Neural cell (in vitro differentiated cells): ENCODE results near the gene PPP2R3A. TPM values are rescaled to one million over a fixed set of nuclear protein-coding genes. Genes with fewer than 3 reads are reported as not detected.

Source experiments
- H2AFZ ChIP-seq: fragments of 200-600, 300-800 bp; sonication (generic), shearing (Covaris generic); 2 replicates; pipeline ENCODE4 v1.6.0; 2014; ENCODE audit warnings: low read depth, mild to moderate bottlenecking, antibody characterized with exemption, low read length, moderate library complexity
- H3F3A ChIP-seq: fragments of 200-600 bp; shearing (Covaris generic); 2 replicates; pipeline ENCODE4 v1.6.1; 2016; ENCODE audit warnings: mild to moderate bottlenecking, moderate library complexity, mixed read lengths, antibody characterized with exemption, low read length; ENCODE audit not compliant: insufficient read depth, poor library complexity, severe bottlenecking
- H3K27ac ChIP-seq: fragments of 200-600, 300-800 bp; sonication (generic), shearing (Covaris generic); 2 replicates; pipeline ENCODE4 v1.5.1; 2014; ENCODE audit warnings: mild to moderate bottlenecking, low read length, moderate library complexity
- H3K27me3 ChIP-seq: fragments of 300-800, 200-600 bp; sonication (generic), shearing (Covaris generic); 2 replicates; pipeline ENCODE4 v1.6.0; 2014; ENCODE audit warnings: mild to moderate bottlenecking, low read depth, low read length, moderate library complexity; ENCODE audit not compliant: insufficient read depth
- H3K36me3 ChIP-seq: fragments of 300-800, 200-600 bp; sonication (generic), shearing (Covaris generic); 2 replicates; pipeline ENCODE4 v1.5.1; 2014; ENCODE audit warnings: mild to moderate bottlenecking, antibody characterized with exemption, low read length, moderate library complexity; ENCODE audit not compliant: insufficient read depth
- H3K4me2 ChIP-seq: fragments of 300-800, 200-600 bp; sonication (generic), shearing (Covaris generic); 2 replicates; pipeline ENCODE4 v1.6.0; 2014; ENCODE audit warnings: mild to moderate bottlenecking, low read length
- H3K4me3 ChIP-seq: fragments of 300-800, 200-600 bp; sonication (generic), shearing (Covaris generic); 2 replicates; pipeline ENCODE4 v1.5.1; 2014; ENCODE audit warnings: mild to moderate bottlenecking, low read length, moderate library complexity
- H3K79me2 ChIP-seq: fragments of 200-600 bp; shearing (Covaris generic); replicated peaks from 2 replicates; pipeline ENCODE4 v1.6.0; 2014; ENCODE audit warnings: mild to moderate bottlenecking, low read length, moderate library complexity; ENCODE audit not compliant: insufficient read depth
- H3K9ac ChIP-seq: fragments of 300-800, 200-600 bp; sonication (generic), shearing (Covaris generic); 2 replicates; pipeline ENCODE4 v1.6.1; 2016; ENCODE audit warnings: mild to moderate bottlenecking, low read length, mixed read lengths
- H3K9me2 ChIP-seq: fragments of 200-600 bp; shearing (Covaris generic); 2 replicates; pipeline ENCODE4 v1.6.1; 2016; ENCODE audit warnings: mild to moderate bottlenecking, low read length, mixed read lengths; ENCODE audit not compliant: insufficient read depth
- H3K9me3 ChIP-seq: fragments of 200-600, 300-800 bp; sonication (generic), shearing (Covaris generic); 2 replicates; pipeline ENCODE4 v1.6.1; 2016; ENCODE audit warnings: mild to moderate bottlenecking, mixed run types, low read length, moderate library complexity, mixed read lengths
- H4K20me1 ChIP-seq: fragments of 200-600 bp; shearing (Covaris generic); 2 replicates; pipeline ENCODE4 v1.6.1; 2016; ENCODE audit warnings: mild to moderate bottlenecking, mixed run types; ENCODE audit not compliant: insufficient read depth
- CTCF ChIP-seq: fragments of 450-650 bp; IDR thresholded peaks from 2 replicates; pipeline ENCODE4 v1.5.1; 2014; ENCODE audit warnings: antibody characterized with exemption, mild to moderate bottlenecking, moderate library complexity; ENCODE audit not compliant: poor library complexity, severe bottlenecking
- EP300 ChIP-seq: fragments of 450-650 bp; conservative IDR thresholded peaks from 2 replicates; pipeline ENCODE4 v1.6.1; 2014; ENCODE audit warnings: antibody characterized with exemption, mild to moderate bottlenecking, moderate library complexity; ENCODE audit not compliant: poor library complexity, severe bottlenecking
- EZH2 ChIP-seq: fragments of 200-600, 300-800 bp; shearing (Covaris generic), sonication (generic); IDR thresholded peaks from 2 replicates; pipeline ENCODE4 v1.6.1; 2014; ENCODE audit warnings: antibody characterized with exemption, low read length, borderline replicate concordance, mild to moderate bottlenecking; ENCODE audit not compliant: insufficient read depth, poor library complexity, severe bottlenecking
- MXI1 ChIP-seq: fragments of 450-650 bp; conservative IDR thresholded peaks from 2 replicates; pipeline ENCODE4 v1.6.1; 2014; ENCODE audit warnings: antibody characterized with exemption, mild to moderate bottlenecking; ENCODE audit not compliant: poor library complexity, severe bottlenecking
- POLR2AphosphoS5 ChIP-seq: IDR thresholded peaks from 2 replicates; pipeline ENCODE4 v1.6.1; 2012
- RAD21 ChIP-seq: fragments of 450-650 bp; conservative IDR thresholded peaks from 2 replicates; pipeline ENCODE4 v1.6.1; 2014; ENCODE audit warnings: antibody characterized with exemption, mild to moderate bottlenecking, moderate library complexity
- SMC3 ChIP-seq: fragments of 450-650 bp; conservative IDR thresholded peaks from 2 replicates; pipeline ENCODE4 v1.6.1; 2014; ENCODE audit warnings: antibody characterized with exemption, mild to moderate bottlenecking, moderate library complexity; ENCODE audit not compliant: poor library complexity
- TAF1 ChIP-seq: IDR thresholded peaks from 2 replicates; pipeline ENCODE4 v1.6.1; 2012; ENCODE audit warnings: low read depth
- polyA plus RNA-seq: library from polyadenylated mRNA; depleted of rRNA; stranded (reverse); fragments of >200 nt; gene quantifications from 2 replicates; pipeline ENCODE4 v1.2.3, GENCODE V29; 2014
- TF ChIP-seq, protein P1 (sequence below): IDR thresholded peaks from 2 replicates; pipeline ENCODE4 v1.6.1; 2012; ENCODE audit warnings: borderline replicate concordance

PPP2R3A gene
- polyA plus RNA-seq, 1 donor from 2014 or later: 17.9 TPM

DNA sequence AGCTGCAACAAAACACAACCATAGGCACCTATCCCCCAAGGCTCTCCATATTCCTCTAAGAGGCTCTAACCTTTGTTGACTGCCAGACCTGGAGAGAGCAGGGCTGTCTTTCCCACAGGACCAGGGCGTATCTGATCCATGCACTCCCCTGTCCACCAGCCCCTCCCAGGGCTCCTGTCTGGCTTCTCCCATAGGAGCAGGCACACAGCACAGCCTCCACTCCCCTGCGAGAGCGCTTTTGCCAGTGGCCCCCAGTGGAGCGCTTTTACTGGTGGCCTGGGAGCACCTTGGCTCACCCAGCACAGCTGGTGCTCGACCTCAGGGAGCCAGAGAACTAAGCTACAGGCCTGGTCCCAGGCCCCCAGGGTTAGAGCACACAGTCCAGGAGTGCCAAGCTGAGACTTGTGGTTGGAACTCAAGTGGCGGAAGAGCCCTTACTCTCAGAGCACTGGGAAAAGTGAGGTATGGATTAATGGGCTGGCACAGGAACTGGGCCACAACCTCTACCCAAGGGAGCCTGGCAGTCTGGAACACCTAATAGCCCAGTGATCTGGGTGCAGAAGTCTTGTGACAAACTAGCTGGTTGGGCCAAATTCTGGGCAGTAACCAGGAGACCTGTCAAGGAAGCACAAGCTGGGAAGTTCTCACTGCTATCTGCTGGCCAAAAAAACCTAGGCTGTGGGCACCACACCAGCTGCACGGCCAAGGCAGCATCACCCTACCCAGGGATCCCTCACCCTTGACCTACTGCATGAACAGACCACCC, 79.6 kb downstream of the PPP2R3A start:
- H4K20me1 ChIP-seq: no peaks in the 10 kb centered on the region
- H3K9me3 ChIP-seq: no peaks in the 10 kb centered on the region
- H3K9ac ChIP-seq: no peak overlapping the region
- H3K36me3 ChIP-seq: no peaks in the 10 kb centered on the region
- no peak overlapping the region for H2AFZ ChIP-seq
- H3K9me2 ChIP-seq: no peaks in the 10 kb centered on the region
- no peaks in the 10 kb centered on the region for H3F3A ChIP-seq
- no peaks in the 10 kb centered on the region for H3K79me2 ChIP-seq
- no peak overlapping the region for H3K27ac ChIP-seq
- no peak overlapping the region for H3K4me3 ChIP-seq
- no peak overlapping the region for H3K4me2 ChIP-seq
- no peak for TF ChIP-seq EP300
- no peak for TF ChIP-seq POLR2AphosphoS5
- TF ChIP-seq TAF1: no peak
- no peak for TF ChIP-seq SMC3
- no peak for TF ChIP-seq EZH2
- TF ChIP-seq RAD21: no peak
- TF ChIP-seq MXI1: no peak
- TF ChIP-seq, protein P1, sequence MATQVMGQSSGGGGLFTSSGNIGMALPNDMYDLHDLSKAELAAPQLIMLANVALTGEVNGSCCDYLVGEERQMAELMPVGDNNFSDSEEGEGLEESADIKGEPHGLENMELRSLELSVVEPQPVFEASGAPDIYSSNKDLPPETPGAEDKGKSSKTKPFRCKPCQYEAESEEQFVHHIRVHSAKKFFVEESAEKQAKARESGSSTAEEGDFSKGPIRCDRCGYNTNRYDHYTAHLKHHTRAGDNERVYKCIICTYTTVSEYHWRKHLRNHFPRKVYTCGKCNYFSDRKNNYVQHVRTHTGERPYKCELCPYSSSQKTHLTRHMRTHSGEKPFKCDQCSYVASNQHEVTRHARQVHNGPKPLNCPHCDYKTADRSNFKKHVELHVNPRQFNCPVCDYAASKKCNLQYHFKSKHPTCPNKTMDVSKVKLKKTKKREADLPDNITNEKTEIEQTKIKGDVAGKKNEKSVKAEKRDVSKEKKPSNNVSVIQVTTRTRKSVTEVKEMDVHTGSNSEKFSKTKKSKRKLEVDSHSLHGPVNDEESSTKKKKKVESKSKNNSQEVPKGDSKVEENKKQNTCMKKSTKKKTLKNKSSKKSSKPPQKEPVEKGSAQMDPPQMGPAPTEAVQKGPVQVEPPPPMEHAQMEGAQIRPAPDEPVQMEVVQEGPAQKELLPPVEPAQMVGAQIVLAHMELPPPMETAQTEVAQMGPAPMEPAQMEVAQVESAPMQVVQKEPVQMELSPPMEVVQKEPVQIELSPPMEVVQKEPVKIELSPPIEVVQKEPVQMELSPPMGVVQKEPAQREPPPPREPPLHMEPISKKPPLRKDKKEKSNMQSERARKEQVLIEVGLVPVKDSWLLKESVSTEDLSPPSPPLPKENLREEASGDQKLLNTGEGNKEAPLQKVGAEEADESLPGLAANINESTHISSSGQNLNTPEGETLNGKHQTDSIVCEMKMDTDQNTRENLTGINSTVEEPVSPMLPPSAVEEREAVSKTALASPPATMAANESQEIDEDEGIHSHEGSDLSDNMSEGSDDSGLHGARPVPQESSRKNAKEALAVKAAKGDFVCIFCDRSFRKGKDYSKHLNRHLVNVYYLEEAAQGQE: no peak
- no peaks in the 10 kb centered on the region for H3K27me3 ChIP-seq

DNA sequence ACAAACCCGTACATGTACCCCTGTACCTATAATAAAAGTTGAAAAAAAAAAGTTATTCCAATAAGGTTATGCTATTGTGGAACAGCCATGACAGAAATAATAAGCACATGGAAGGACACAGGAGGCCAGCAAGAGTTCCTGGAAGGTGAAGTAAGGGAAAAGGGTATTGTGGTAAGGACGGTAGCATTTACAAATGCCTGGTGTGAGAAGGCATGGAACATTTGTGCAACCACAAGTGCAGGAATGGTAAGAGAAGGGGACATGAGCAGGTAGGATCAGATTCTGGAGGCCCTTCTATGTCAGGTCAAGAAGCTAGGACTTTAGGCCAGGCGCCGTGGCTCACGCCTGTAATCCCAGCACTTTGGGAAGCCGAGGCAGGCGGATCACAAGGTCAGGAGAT, 82.5 kb downstream of the PPP2R3A start:
- no peaks in the 10 kb centered on the region for H4K20me1 ChIP-seq
- H3K27me3 ChIP-seq: no peaks in the 10 kb centered on the region
- H2AFZ ChIP-seq: no peak overlapping the region
- no peaks in the 10 kb centered on the region for H3K9me2 ChIP-seq
- no peaks in the 10 kb centered on the region for H3K9me3 ChIP-seq
- no peaks in the 10 kb centered on the region for H3K79me2 ChIP-seq
- H3K4me2 ChIP-seq: no peak overlapping the region
- no peak overlapping the region for H3K4me3 ChIP-seq
- no peak for TF ChIP-seq CTCF
- no peak for TF ChIP-seq EZH2
- TF ChIP-seq RAD21: no peak
- TF ChIP-seq SMC3: no peak
- TF ChIP-seq EP300: no peak
- TF ChIP-seq, protein P1: no peak
- TF ChIP-seq POLR2AphosphoS5: no peak
- TF ChIP-seq TAF1: no peak
- TF ChIP-seq MXI1: no peak
- H3K27ac ChIP-seq: no peak overlapping the region
- H3K9ac ChIP-seq: no peak overlapping the region
- no peaks in the 10 kb centered on the region for H3F3A ChIP-seq
- no peaks in the 10 kb centered on the region for H3K36me3 ChIP-seq
